ENCODE measurements around the gene CCDC148. TPM values are rescaled to one million over a fixed set of nuclear protein-coding genes. Genes with fewer than 3 reads are reported as not detected.
"Not testable (repeated sequence)": the region's sequence is repeated elsewhere in the genome, so short reads cannot be mapped to it uniquely, and the experiment has no call there.

CCDC148 gene
- total RNA-seq, 2 experiments from 2014 or later = 0.15 TPM; not detected in 1

GRCh38 chr2:158223066-158223465 lies 233.5 kb downstream of the CCDC148 start:
- POLR2A ChIA-PET; H3K4me1 Mint-ChIP-seq; H3K4me3 Mint-ChIP-seq; H3K27me3 Mint-ChIP-seq; H3K36me3 Mint-ChIP-seq (ENCODE audit: low read depth); CTCF ChIA-PET; H3K27ac Mint-ChIP-seq; H3K9me3 Mint-ChIP-seq; DNase-seq: not testable (repeated sequence)

- H3K27ac Mint-ChIP-seq = no peak overlapping the region
- no peaks in the 10 kb centered on the region for H3K36me3 Mint-ChIP-seq (ENCODE audit: low read depth)
- CTCF ChIA-PET = interaction anchor here (0.6 kb wide), 1 partner anchor 451 kb away, joined by 3 read pairs; no protein-coding TSS in a partner anchor
Observed at GRCh38 chr2:158221063-158222020, 235.2 kb downstream of the CCDC148 start.

GRCh38 chr2:158217593-158217992 lies 239.0 kb downstream of the CCDC148 start:
- Mint-ChIP-seq H3K9me3 (no peaks in the 10 kb centered on the region), H3K4me3 (no peak overlapping the region), H3K27ac (no peak overlapping the region), H3K36me3 (ENCODE audit: low read depth) (no peaks in the 10 kb centered on the region), H3K27me3 (peaks cover 2% of the 10 kb centered on the region), H3K4me1 (peaks cover 2% of the 10 kb centered on the region)
- CTCF ChIA-PET = no interaction called here
- no peak for DNase-seq
- POLR2A ChIA-PET = no interaction called here

More at GRCh38 chr2:158221063-158222020, 235.2 kb downstream of the CCDC148 start:
- no peaks in the 10 kb centered on the region for H3K4me1 Mint-ChIP-seq
- H3K27me3 Mint-ChIP-seq = peaks cover 10% of the 10 kb centered on the region
- POLR2A ChIA-PET = no interaction called here
- no peaks in the 10 kb centered on the region for H3K9me3 Mint-ChIP-seq
- DNase-seq = no peak
- H3K4me3 Mint-ChIP-seq = no peak overlapping the region

GRCh38 chr2:158214431-158214830 lies 242.1 kb downstream of the CCDC148 start:
- Mint-ChIP-seq H3K27ac (no peak overlapping the region), H3K36me3 (ENCODE audit: low read depth) (no peaks in the 10 kb centered on the region), H3K4me1 (peaks cover 2% of the 10 kb centered on the region), H3K27me3 (peaks cover 5% of the 10 kb centered on the region), H3K4me3 (no peak overlapping the region), H3K9me3 (no peaks in the 10 kb centered on the region)
- DNase-seq = no peak
- ChIA-PET POLR2A (no interaction called here), CTCF (interaction anchor here (0.6 kb wide), 1 partner anchor 248 kb away, joined by 3 read pairs; no protein-coding TSS in a partner anchor)

DNA sequence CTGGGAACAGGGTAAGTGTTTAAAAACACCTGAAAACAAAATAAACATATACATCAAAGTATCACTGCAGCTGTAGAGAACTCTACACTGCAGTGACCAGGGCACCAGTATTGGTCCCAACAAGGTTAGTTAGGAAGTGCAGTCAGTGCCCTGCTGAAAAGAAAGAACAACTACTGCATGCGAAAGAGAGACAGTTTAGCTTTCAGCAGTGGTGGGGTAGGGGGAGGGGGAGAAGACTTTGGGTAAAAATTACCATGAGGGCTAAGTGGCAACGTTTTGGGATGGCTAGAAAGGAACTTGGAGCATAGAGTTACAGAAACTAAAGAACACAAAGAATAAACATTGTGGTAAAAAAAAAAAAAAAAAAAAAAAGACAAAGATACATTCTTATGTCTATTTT lies 242.8 kb downstream of the CCDC148 start:
- H3K4me3 Mint-ChIP-seq = no peak overlapping the region
- ChIA-PET POLR2A (no interaction called here), CTCF (interaction anchor here (0.6 kb wide), 1 partner anchor 248 kb away, joined by 3 read pairs; no protein-coding TSS in a partner anchor)
- no peak overlapping the region for H3K27ac Mint-ChIP-seq
- H3K4me1 Mint-ChIP-seq = peaks cover 2% of the 10 kb centered on the region
- peaks cover 5% of the 10 kb centered on the region for H3K27me3 Mint-ChIP-seq
- no peaks in the 10 kb centered on the region for H3K9me3 Mint-ChIP-seq
- no peaks in the 10 kb centered on the region for H3K36me3 Mint-ChIP-seq (ENCODE audit: low read depth)
- DNase-seq = no peak

- ChIA-PET POLR2A (no interaction called here), CTCF (no interaction called here)
- Mint-ChIP-seq H3K9me3 (no peaks in the 10 kb centered on the region), H3K27ac (no peak overlapping the region), H3K4me1 (peaks cover 2% of the 10 kb centered on the region), H3K27me3 (peaks cover 2% of the 10 kb centered on the region), H3K36me3 (ENCODE audit: low read depth) (no peaks in the 10 kb centered on the region), H3K4me3 (no peak overlapping the region)
- no peak for DNase-seq
Observed at GRCh38 chr2:158212301-158212700, 244.3 kb downstream of the CCDC148 start.

DNA sequence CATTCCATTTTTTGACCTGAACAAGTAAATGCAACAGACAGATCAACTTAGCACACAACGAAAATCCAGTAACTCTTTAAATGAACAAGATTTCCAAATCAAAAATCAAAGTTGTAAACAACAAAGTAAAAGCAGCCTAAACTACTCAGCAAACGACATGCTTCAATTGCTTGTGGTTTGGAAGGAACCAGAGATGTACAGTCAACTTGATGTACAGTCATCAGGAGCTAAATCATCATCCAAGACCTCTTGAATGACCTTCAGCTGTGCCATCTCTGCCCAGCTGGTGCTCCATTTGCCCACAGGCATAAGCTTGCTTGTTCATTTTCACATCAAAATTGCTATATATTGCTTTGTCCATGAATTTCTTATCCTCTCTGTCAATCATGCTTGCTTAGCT lies 245.1 kb downstream of the CCDC148 start:
- Mint-ChIP-seq H3K4me3 (no peak overlapping the region), H3K9me3 (no peaks in the 10 kb centered on the region), H3K27me3 (peaks cover 2% of the 10 kb centered on the region), H3K27ac (no peak overlapping the region), H3K4me1 (peaks cover 2% of the 10 kb centered on the region), H3K36me3 (ENCODE audit: low read depth) (no peaks in the 10 kb centered on the region)
- DNase-seq = no peak
- ChIA-PET POLR2A (no interaction called here), CTCF (no interaction called here)

DNA sequence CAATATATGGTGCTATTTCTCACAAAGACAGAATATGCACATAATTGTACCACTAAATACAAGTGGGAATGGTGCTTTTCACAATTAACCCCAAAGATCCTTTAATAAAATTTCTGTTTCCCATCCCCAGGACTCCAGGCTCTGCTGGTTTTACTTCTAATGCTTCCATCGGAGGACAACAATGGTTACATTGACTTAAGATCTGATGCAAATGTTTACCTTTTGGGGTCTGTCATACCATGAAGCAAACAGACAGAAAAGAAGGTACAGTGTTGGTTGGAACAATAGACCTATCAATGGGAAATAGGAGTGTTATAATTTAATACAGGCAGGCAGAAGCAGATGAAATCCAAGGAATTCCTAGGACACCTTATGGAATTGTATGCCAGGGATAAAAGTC lies 249.2 kb downstream of the CCDC148 start:
- H3K27ac Mint-ChIP-seq = no peak overlapping the region
- no peaks in the 10 kb centered on the region for H3K4me1 Mint-ChIP-seq
- H3K9me3 Mint-ChIP-seq = no peaks in the 10 kb centered on the region
- no peaks in the 10 kb centered on the region for H3K36me3 Mint-ChIP-seq (ENCODE audit: low read depth)
- H3K27me3 Mint-ChIP-seq = peaks cover 5% of the 10 kb centered on the region
- no peak for DNase-seq
- H3K4me3 Mint-ChIP-seq = no peak overlapping the region
- CTCF ChIA-PET = no interaction called here
- POLR2A ChIA-PET = no interaction called here

DNA sequence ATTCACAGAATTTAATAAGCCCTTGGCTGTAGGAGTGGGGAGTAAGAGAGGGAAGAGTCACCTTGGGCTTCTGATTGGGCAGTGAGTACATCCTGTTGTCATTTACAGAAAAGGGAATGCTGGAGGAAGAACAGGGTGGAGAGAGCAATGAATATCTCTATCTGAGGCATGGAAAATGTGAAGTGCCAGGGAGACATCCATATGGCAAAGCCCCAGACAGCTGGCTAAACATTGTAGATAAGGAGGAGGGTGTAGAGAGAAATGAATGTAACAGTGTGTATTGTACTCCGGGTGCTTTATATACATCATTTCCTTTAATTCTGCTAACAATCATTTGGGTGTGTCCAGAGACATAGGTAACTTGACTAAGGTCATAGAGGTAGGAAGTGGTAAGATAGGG lies 251.3 kb downstream of the CCDC148 start:
- Mint-ChIP-seq H3K27me3 (peaks cover 8% of the 10 kb centered on the region), H3K4me1 (no peaks in the 10 kb centered on the region), H3K27ac (no peak overlapping the region), H3K4me3 (no peak overlapping the region), H3K9me3 (no peaks in the 10 kb centered on the region), H3K36me3 (ENCODE audit: low read depth) (no peaks in the 10 kb centered on the region)
- ChIA-PET CTCF (no interaction called here), POLR2A (no interaction called here)
- DNase-seq = no peak

- ChIA-PET CTCF (no interaction called here), POLR2A (no interaction called here)
- Mint-ChIP-seq H3K4me1 (no peaks in the 10 kb centered on the region), H3K27me3 (peaks cover 8% of the 10 kb centered on the region), H3K36me3 (ENCODE audit: low read depth) (no peaks in the 10 kb centered on the region), H3K9me3 (no peaks in the 10 kb centered on the region), H3K4me3 (no peak overlapping the region), H3K27ac (no peak overlapping the region)
- no peak for DNase-seq
Observed at GRCh38 chr2:158204741-158205165, 251.8 kb downstream of the CCDC148 start.

DNA sequence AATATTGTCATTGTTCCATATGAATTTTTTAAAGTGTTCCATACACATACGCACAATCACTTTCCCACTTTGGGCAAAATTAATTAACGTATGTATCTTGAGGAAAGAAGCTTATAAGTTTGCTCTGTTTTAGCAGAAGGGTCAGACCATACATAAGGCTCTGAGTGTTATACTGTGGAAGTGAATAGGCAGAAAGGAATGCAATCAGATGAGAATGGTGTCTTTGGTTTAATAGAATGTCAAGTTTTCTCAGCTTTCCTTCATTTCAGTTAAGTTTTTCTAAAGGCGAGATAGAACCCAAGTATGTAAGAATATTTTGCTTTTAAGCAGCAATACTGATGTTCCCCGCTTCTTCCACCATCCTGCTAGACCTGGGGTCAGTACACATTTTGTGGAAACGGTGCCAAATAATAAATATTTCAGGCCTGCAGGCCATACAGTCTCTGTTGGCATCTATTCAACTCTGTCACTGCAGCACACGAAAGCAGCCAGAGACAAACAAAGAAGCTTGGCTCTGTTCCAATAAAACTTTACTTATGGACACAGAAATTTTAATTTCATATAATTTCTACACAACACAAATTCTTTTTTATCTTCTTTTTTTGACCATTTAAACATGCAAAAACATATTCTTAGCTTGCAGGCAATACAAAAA lies 254.3 kb downstream of the CCDC148 start:
- no peak for DNase-seq
- ChIA-PET POLR2A (no interaction called here), CTCF (no interaction called here)
- Mint-ChIP-seq H3K9me3 (no peaks in the 10 kb centered on the region), H3K27ac (no peak overlapping the region), H3K4me3 (no peak overlapping the region), H3K27me3 (peaks cover 14% of the 10 kb centered on the region), H3K4me1 (no peaks in the 10 kb centered on the region), H3K36me3 (ENCODE audit: low read depth) (no peaks in the 10 kb centered on the region)

DNA sequence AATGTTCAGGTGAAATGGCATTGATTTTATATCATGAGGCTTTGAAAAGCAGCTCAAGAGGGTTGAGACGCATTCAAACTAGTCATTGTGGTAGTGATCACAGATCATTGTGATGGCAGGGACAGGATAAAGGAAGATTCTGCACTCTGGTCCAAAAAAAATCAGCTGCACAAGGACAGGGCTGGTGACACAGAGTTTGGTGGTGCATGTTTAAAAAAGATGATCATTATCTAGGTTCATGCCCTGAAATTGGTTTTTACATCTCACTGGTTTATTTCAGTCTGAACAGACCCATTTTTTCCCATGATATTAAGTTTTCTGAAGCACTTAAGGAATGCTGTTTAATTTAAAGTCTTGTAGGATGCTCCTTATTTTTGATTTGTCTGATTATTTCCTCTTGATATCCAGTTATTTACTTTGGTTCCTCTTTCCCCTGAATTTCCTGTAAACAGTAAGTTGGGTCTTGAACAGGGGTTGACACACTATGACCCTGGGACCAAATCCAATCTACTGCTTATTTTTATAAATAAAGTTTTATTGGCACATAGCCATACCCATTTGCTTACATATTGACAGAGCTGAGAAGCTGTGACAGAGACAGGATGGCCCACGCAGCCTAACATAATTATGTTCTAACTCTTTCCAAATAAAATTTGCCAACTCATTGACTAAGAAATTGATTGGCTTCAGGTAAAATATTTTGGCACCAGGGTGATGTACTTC lies 256.5 kb downstream of the CCDC148 start:
- CTCF ChIA-PET = no interaction called here

GRCh38 chr2:158197940-158198339 lies 258.6 kb downstream of the CCDC148 start:
- POLR2A ChIA-PET = no interaction called here
- no peak for DNase-seq
- Mint-ChIP-seq H3K27me3 (peaks cover 36% of the 10 kb centered on the region), H3K36me3 (ENCODE audit: low read depth) (no peaks in the 10 kb centered on the region), H3K27ac (no peak overlapping the region), H3K9me3 (no peaks in the 10 kb centered on the region), H3K4me3 (no peak overlapping the region), H3K4me1 (peaks cover under 1% of the 10 kb centered on the region)
- CTCF ChIA-PET = no interaction called here

More for the DNA sequence above, 256.5 kb downstream of the CCDC148 start:
- no peak for DNase-seq
- H3K36me3 Mint-ChIP-seq (ENCODE audit: low read depth) = no peaks in the 10 kb centered on the region
- no peak overlapping the region for H3K27ac Mint-ChIP-seq
- POLR2A ChIA-PET = no interaction called here
- no peaks in the 10 kb centered on the region for H3K4me1 Mint-ChIP-seq
- no peaks in the 10 kb centered on the region for H3K9me3 Mint-ChIP-seq
- no peak overlapping the region for H3K4me3 Mint-ChIP-seq
- peaks cover 27% of the 10 kb centered on the region for H3K27me3 Mint-ChIP-seq
